ENCODE data around the gene MOB2. TPM values are rescaled to one million over a fixed set of nuclear protein-coding genes. Genes with fewer than 3 reads are reported as not detected.
A peak's percentile ranks its signal among the peaks of the same experiment; 100 is the strongest.

Gene MOB2
- total RNA-seq, 4 donors from 2014 or later: 34.7 to 50.4 (median 40.5) TPM

GRCh38 chr11:1481861-1482441, 4.6 kb downstream of the MOB2 start:
- DNase-seq: peak in 1 of 3 donors; percentile 40
- Histone ChIP-seq H3K36me3 (peaks cover 0 to 38% (median 0%) of the 10 kb centered on the region in 3 donors), H3K4me3 (no peak overlapping the region), H3K27ac (peak overlapping the region; percentile 12 to 79 (median 50)), H3K4me1 (peaks cover 5 to 25% (median 15%) of the 10 kb centered on the region in 4 donors), H3K9me3 (no peaks in the 10 kb centered on the region), H3K27me3 (no peaks in the 10 kb centered on the region)
- no peak for TF ChIP-seq CTCF (IDR thresholded peaks at IDR 0.05)
- no peak for TF ChIP-seq POLR2A (IDR thresholded peaks at IDR 0.05)

- Histone ChIP-seq H3K27me3 (no peaks in the 10 kb centered on the region), H3K27ac (peak overlapping the region in 3 of 4 donors; percentile 31 to 79 (median 65)), H3K4me1 (peaks cover 3 to 20% (median 11%) of the 10 kb centered on the region in 4 donors), H3K4me3 (no peak overlapping the region), H3K9me3 (no peaks in the 10 kb centered on the region), H3K36me3 (peaks cover 0 to 42% (median 0%) of the 10 kb centered on the region in 3 donors)
- DNase-seq: no peak
- TF ChIP-seq POLR2A (IDR thresholded peaks at IDR 0.05): no peak
- no peak for TF ChIP-seq CTCF (IDR thresholded peaks at IDR 0.05)
Measured at GRCh38 chr11:1481483-1481825, 5.1 kb downstream of the MOB2 start.

GRCh38 chr11:1480555-1481482, 5.8 kb downstream of the MOB2 start:
- DNase-seq: peak in 1 of 3 donors; percentile 45
- TF ChIP-seq POLR2A (IDR thresholded peaks at IDR 0.05) (no peak), CTCF (IDR thresholded peaks at IDR 0.05) (no peak)
- Histone ChIP-seq H3K27ac (peak overlapping the region in 3 of 4 donors; percentile 31 to 79 (median 48)), H3K4me3 (no peak overlapping the region), H3K27me3 (no peaks in the 10 kb centered on the region), H3K9me3 (no peaks in the 10 kb centered on the region), H3K4me1 (peaks cover 0 to 14% (median 5%) of the 10 kb centered on the region in 4 donors), H3K36me3 (peaks cover 0 to 46% (median 0%) of the 10 kb centered on the region in 3 donors)

GRCh38 chr11:1480191-1480554, 6.4 kb downstream of the MOB2 start:
- peak overlapping the region in 1 of 4 donors; percentile 79 for H3K27ac ChIP-seq
- peaks cover 0 to 11% (median under 1%) of the 10 kb centered on the region in 4 donors for H3K4me1 ChIP-seq
- DNase-seq: no peak
- TF ChIP-seq POLR2A (IDR thresholded peaks at IDR 0.05) (no peak), CTCF (IDR thresholded peaks at IDR 0.05) (no peak)
- no peaks in the 10 kb centered on the region for H3K27me3 ChIP-seq
- peaks cover 0 to 53% (median 0%) of the 10 kb centered on the region in 3 donors for H3K36me3 ChIP-seq
- H3K9me3 ChIP-seq: no peaks in the 10 kb centered on the region
- no peak overlapping the region for H3K4me3 ChIP-seq

GRCh38 chr11:1479678-1480118, 6.9 kb downstream of the MOB2 start:
- Histone ChIP-seq H3K4me1 (peaks cover 0 to 11% (median 0%) of the 10 kb centered on the region in 4 donors), H3K27ac (no peak overlapping the region)
- peak in 1 of 3 donors; percentile 27 for DNase-seq

More at GRCh38 chr11:1479678-1480118, 6.9 kb downstream of the MOB2 start:
- peaks cover 0 to 54% (median 0%) of the 10 kb centered on the region in 3 donors for H3K36me3 ChIP-seq
- H3K4me3 ChIP-seq: no peak overlapping the region
- no peaks in the 10 kb centered on the region for H3K27me3 ChIP-seq
- no peak for TF ChIP-seq POLR2A (IDR thresholded peaks at IDR 0.05)
- no peak for TF ChIP-seq CTCF (IDR thresholded peaks at IDR 0.05)
- no peaks in the 10 kb centered on the region for H3K9me3 ChIP-seq

Data from Peyer's patch (tissue), 4 donors.